Body of pancreas (tissue), 4 donors: ENCODE results near the gene EPHA4.

ENCODE experiments used
- CTCF ChIP-seq, 7 experiments: fragments of 450-650 bp in 4 of 7; fragments of 200-600 bp in 3 of 7; sonication (generic) in 3 of 7; IDR thresholded peaks; one replicate each; pipeline ENCODE4 v1.5.1; 2016 to 2019; ENCODE audit warnings: antibody characterized with exemption in 7 of 7
- POLR2A ChIP-seq, 3 donors: fragments of 450-650 bp; IDR thresholded peaks; one replicate each; pipeline ENCODE4 v1.6.1; 2016; ENCODE audit warnings: antibody characterized with exemption in 3 of 3, mild to moderate bottlenecking in 2 of 3

GRCh38 chr2:221420245-221420644, 151.9 kb downstream of the EPHA4 start:
- TF ChIP-seq CTCF (IDR thresholded peaks at IDR 0.05) (no peak), POLR2A (IDR thresholded peaks at IDR 0.05) (no peak)
